ENCODE measurements around the gene TSSK6. TPM values are rescaled to one million over a fixed set of nuclear protein-coding genes. Genes with fewer than 3 reads are reported as not detected.

TSSK6 gene
- total and polyA plus RNA-seq, 2 of the 4 experiments (the other 2 are of a cell fraction) = 1.3 to 2.2 TPM

DNA sequence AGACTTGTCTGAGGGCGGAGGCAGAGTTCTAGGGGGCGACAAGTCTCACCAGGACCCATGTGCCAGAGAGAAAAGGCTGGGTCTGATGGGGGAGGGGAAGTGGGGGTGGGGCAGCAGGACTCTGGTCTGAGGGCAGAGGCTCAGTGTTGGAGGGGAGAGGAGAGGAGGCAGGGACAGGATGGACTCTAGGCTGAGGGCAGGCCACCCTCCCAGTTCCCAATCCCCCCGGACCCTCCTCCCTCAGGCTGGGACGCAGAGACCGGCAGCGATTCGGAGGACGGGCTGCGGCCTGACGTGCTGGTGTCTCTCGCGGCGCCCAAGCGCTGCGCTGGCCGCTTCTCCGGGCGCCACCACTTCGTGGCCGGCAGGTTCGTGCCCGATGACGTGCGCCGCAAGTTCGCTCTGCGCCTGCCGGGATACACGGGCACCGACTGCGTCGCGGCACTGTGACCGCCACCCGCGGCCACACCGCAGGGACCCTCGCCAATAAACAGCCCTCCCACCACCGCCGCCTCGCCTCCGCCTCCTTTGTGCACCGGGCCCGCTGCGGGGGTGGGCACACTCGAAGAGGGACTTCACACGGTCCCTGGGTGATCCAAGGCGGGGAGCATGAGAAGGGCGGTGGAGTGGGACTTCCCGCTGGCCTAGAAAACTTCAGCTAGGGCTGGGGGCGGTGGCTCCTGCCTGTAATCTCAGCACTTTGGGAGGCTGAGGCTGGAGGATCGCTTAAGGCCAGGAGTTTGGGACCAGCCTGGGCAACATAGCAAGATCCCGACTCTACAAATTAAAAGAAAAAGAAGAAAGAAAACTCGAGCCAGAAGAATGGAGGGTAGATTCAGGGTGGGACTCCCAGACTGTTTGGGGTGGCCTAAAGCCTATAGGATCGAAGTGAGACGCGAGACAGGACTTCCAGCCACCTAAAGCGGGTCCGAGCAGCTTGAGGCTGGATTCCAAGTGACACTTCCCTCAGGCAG is 22.0 kb upstream of the TSSK6 start:
- in situ Hi-C loops (cut with MboI; ENCODE audit: low sequenced_read_pairs) = loop anchor here (5.0 to 25.0 kb wide), 2 partner anchors 105 to 425 kb away; partner anchors contain the start of gene GMIP
- H3K4me3 ChIP-seq (ENCODE audit: insufficient read depth, low read depth, low read length) = no peak overlapping the region
- no peak for DNase-seq
- TF ChIP-seq SMC3 (IDR thresholded peaks at IDR 0.05; ENCODE audit: low read depth, low read length) = no peak
- TF ChIP-seq RAD21 (IDR thresholded peaks at IDR 0.05; ENCODE audit: low read length) = no peak
- TF ChIP-seq ELK1 (IDR thresholded peaks at IDR 0.05; ENCODE audit: borderline replicate concordance, low read depth, low read length) = no peak
- no peak for TF ChIP-seq BHLHE40 (IDR thresholded peaks at IDR 0.05; ENCODE audit: low read depth, low read length)
- TF ChIP-seq FOS (IDR thresholded peaks at IDR 0.05; ENCODE audit: low read depth, low read length) = no peak
- no peak for TF ChIP-seq POLR2A (IDR thresholded peaks at IDR 0.05; ENCODE audit: low read depth, low read length)
- no peak for TF ChIP-seq RFX5 (IDR thresholded peaks at IDR 0.05; ENCODE audit: low read depth, low read length)
- no peak for TF ChIP-seq RCOR1 (IDR thresholded peaks at IDR 0.05; ENCODE audit: insufficient replicate concordance, low read length)
- TF ChIP-seq MXI1 (IDR thresholded peaks at IDR 0.05; ENCODE audit: borderline replicate concordance, low read depth, low read length) = no peak
- TF ChIP-seq MAFK (IDR thresholded peaks at IDR 0.05; ENCODE audit: low read depth, low read length) = no peak
- no peak for TF ChIP-seq CTCF (conservative IDR thresholded peaks at IDR 0.05; ENCODE audit: low read depth, low read length)
- no peak for TF ChIP-seq CEBPB (IDR thresholded peaks at IDR 0.05; ENCODE audit: low read depth, low read length)
- TF ChIP-seq CHD1 (IDR thresholded peaks at IDR 0.05; ENCODE audit: low read depth, low read length) = no peak
- TF ChIP-seq, protein P1, sequence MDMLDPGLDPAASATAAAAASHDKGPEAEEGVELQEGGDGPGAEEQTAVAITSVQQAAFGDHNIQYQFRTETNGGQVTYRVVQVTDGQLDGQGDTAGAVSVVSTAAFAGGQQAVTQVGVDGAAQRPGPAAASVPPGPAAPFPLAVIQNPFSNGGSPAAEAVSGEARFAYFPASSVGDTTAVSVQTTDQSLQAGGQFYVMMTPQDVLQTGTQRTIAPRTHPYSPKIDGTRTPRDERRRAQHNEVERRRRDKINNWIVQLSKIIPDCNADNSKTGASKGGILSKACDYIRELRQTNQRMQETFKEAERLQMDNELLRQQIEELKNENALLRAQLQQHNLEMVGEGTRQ (IDR thresholded peaks at IDR 0.05; ENCODE audit: low read depth, low read length) = no peak

More for the DNA sequence above, 22.0 kb upstream of the TSSK6 start:
- 30% methylated on average over 25 of the region's 59 CpGs; no CpG with 5 or more reads in 1 of the 2 experiments for WGBS, 2 experiments (ENCODE audit: extremely low coverage in 2 of 2, insufficient read length in 1 of 2)
- no peaks in the 10 kb centered on the region for H3K9me1 ChIP-seq (ENCODE audit: insufficient read depth, low read length)
- H3K4me2 ChIP-seq (ENCODE audit: low read depth, low read length) = peak overlapping the region; percentile 22; the same call in 1 of the 2 replicates
- no peaks in the 10 kb centered on the region; the same call in 1 of the 2 replicates for H3K4me1 ChIP-seq (ENCODE audit: control insufficient read depth, insufficient read depth, low read length)
- H3K79me1 ChIP-seq (ENCODE audit: low read depth in 1 of 2, low read length in 2 of 2) = no peaks in the 10 kb centered on the region
- H3K14ac ChIP-seq (replicated peaks; ENCODE audit: low read depth, low read length) = no peak overlapping the region
- no peak overlapping the region for H2BK15ac ChIP-seq (ENCODE audit: low read depth, low read length)
- H3K27ac ChIP-seq (ENCODE audit: insufficient read depth, low read length) = no peak overlapping the region
- peaks cover 25% of the 10 kb centered on the region for H3K27me3 ChIP-seq (ENCODE audit: control insufficient read depth, insufficient read depth, low read length)
- POLR2A ChIA-PET (ENCODE audit: unreplicated experiment) = no interaction called here
- no peak overlapping the region for H4K5ac ChIP-seq (ENCODE audit: low read depth, low read length)
- H2AK9ac ChIP-seq (replicated peaks; ENCODE audit: low read depth, low read length, poor library complexity) = no peak overlapping the region
- BruUV-seq (replicated peaks) = no TSS peak
- H3K36me3 ChIP-seq (ENCODE audit: control insufficient read depth, insufficient read depth, low read length) = no peaks in the 10 kb centered on the region
- H2BK5ac ChIP-seq (ENCODE audit: low read depth, low read length, poor library complexity, severe bottlenecking) = no peak overlapping the region
- no peak for ATAC-seq (ENCODE audit: low read depth)
- H4K91ac ChIP-seq (ENCODE audit: insufficient read depth, low read depth, low read length) = no peak overlapping the region
- H3K56ac ChIP-seq (ENCODE audit: extremely low read depth, insufficient read depth, low read length) = no peak overlapping the region
- H3K9ac ChIP-seq (ENCODE audit: low read depth, low read length) = no peak overlapping the region
- CTCF ChIA-PET = no interaction called here
- intact Hi-C loops (cut with micrococcal nuclease) = no loop called here
- no peak overlapping the region for H3K18ac ChIP-seq (ENCODE audit: low read depth, low read length)
- no peaks in the 10 kb centered on the region; the same call in 1 of the 2 replicates for H3K9me3 ChIP-seq (ENCODE audit: control insufficient read depth, insufficient read depth, low read length)
- H3K4ac ChIP-seq (ENCODE audit: low read depth, low read length) = no peak overlapping the region
- dilution Hi-C loops (cut with HindIII; ENCODE audit: low sequenced_read_pairs, unreplicated experiment) = no loop called here
- peaks cover 7% of the 10 kb centered on the region; the same call in 1 of the 2 replicates for H4K20me1 ChIP-seq (ENCODE audit: insufficient read depth, low read length)
- no peak overlapping the region for H4K8ac ChIP-seq (ENCODE audit: low read depth in 2 of 2, low read length in 2 of 2)
- peak overlapping the region; percentile 60 for H2AFZ ChIP-seq (replicated peaks; ENCODE audit: low read length, poor library complexity)
- H3K23ac ChIP-seq (ENCODE audit: low read depth, low read length) = no peak overlapping the region
- no peak overlapping the region for H2BK20ac ChIP-seq (ENCODE audit: low read depth, low read length)
- H2AK5ac ChIP-seq (ENCODE audit: low read depth, low read length) = no peak overlapping the region
- H2BK120ac ChIP-seq (ENCODE audit: low read depth, low read length) = no peak overlapping the region

Data from IMR-90 (cell line).